SK-N-SH treated with all-trans-retinoic acid at 6 μM for 48 hours (cell line): ENCODE measurements around the gene KDELR3.

ENCODE experiments used
- ARNTL ChIP-seq: fragments of 450-650 bp; formaldehyde crosslinking; IDR thresholded peaks from 2 replicates; pipeline ENCODE4 v1.5.0; 2020; ENCODE audit warnings: low read depth, mild to moderate bottlenecking, moderate library complexity, borderline replicate concordance
- CREB5 ChIP-seq: fragments of 250-450 bp; sonication (Bioruptor Pico); IDR thresholded peaks from 2 replicates; pipeline ENCODE4 v1.5.1; 2020; ENCODE audit warnings: low read depth, mild to moderate bottlenecking, moderate library complexity
- GLIS3 ChIP-seq: fragments of 250-450 bp; sonication (Bioruptor Pico); IDR thresholded peaks from 2 replicates; pipeline ENCODE4 v1.5.0; 2020; ENCODE audit warnings: mild to moderate bottlenecking, moderate library complexity
- PATZ1 ChIP-seq: fragments of 250-450 bp; sonication (Bioruptor Pico); IDR thresholded peaks from 2 replicates; pipeline ENCODE4 v1.8.0; 2020; ENCODE audit warnings: mild to moderate bottlenecking, moderate library complexity, borderline replicate concordance
- PPARA ChIP-seq: fragments of 250-450 bp; sonication (Bioruptor Pico); IDR thresholded peaks from 2 replicates; pipeline ENCODE4 v1.5.0; 2020; ENCODE audit warnings: mild to moderate bottlenecking, borderline replicate concordance
- TCF4 ChIP-seq: fragments of 250-450 bp; sonication (Bioruptor Pico); IDR thresholded peaks from 2 replicates; pipeline ENCODE4 v1.8.0; 2021; ENCODE audit warnings: mild to moderate bottlenecking, moderate library complexity, borderline replicate concordance
- TOX ChIP-seq: fragments of 250-450 bp; sonication (Bioruptor Pico); IDR thresholded peaks from 2 replicates; pipeline ENCODE4 v1.8.0; 2021; ENCODE audit warnings: mild to moderate bottlenecking, moderate library complexity, borderline replicate concordance
- ZC3H10 ChIP-seq: fragments of 250-450 bp; sonication (Bioruptor Pico); IDR thresholded peaks from 2 replicates; pipeline ENCODE4 v1.5.1; 2021; ENCODE audit warnings: mild to moderate bottlenecking, moderate library complexity
- ZFP3 ChIP-seq: fragments of 250-450 bp; sonication (Bioruptor Pico); IDR thresholded peaks from 2 replicates; pipeline ENCODE4 v1.5.0; 2020; ENCODE audit warnings: mild to moderate bottlenecking, moderate library complexity
- ZFP30 ChIP-seq: fragments of 450-650 bp; formaldehyde crosslinking; IDR thresholded peaks from 2 replicates; pipeline ENCODE4 v1.5.0; 2022; ENCODE audit warnings: mild to moderate bottlenecking, moderate library complexity
- TF ChIP-seq, protein P1 (sequence below): fragments of 250-450 bp; sonication (Bioruptor Pico); IDR thresholded peaks from 2 replicates; pipeline ENCODE4 v1.5.0; 2020; ENCODE audit warnings: mild to moderate bottlenecking, moderate library complexity
- TF ChIP-seq, protein P2 (sequence below): fragments of 250-450 bp; sonication (Bioruptor Pico); IDR thresholded peaks from 2 replicates; pipeline ENCODE4 v1.5.1; 2021; ENCODE audit warnings: mild to moderate bottlenecking, moderate library complexity

DNA sequence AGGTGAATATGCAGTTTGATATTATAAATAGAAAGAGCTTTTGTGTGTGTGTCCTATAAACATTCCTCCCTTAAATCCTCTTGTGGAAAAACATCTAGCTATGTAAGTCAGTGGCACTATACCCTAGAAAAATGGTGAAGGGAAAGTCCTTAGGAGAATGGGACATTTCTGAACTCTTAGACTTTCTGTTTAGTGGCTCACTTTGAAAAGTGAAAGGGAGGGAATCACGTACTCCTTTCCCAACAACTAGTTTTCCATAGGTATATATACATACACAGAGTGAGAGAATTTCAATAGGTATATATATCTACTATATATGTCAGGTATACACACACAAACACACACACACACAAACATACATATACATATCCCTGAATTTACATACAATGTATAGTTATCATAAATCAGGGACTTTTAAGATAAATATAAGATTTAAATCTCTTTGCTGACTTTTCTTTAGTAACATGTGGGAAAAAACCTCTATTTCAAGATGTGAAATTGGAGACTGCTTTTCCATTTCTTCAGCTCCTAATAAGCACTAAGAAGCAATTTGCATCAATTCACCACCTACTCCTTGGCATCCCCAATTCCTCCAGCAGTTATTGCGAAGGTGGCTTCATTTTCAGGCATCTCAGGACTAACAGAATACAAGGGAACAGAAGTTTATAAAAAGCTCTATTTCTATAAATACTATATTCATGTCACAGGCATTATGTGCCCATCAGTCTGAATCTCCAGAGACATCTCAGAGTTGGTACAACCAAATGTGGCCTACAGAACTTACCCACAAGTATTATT is 51.8 kb downstream of the KDELR3 start:
- no peak for TF ChIP-seq ZFP30 (CRISPR knock-in tag)
- TF ChIP-seq CREB5: no peak
- TF ChIP-seq, protein P1, sequence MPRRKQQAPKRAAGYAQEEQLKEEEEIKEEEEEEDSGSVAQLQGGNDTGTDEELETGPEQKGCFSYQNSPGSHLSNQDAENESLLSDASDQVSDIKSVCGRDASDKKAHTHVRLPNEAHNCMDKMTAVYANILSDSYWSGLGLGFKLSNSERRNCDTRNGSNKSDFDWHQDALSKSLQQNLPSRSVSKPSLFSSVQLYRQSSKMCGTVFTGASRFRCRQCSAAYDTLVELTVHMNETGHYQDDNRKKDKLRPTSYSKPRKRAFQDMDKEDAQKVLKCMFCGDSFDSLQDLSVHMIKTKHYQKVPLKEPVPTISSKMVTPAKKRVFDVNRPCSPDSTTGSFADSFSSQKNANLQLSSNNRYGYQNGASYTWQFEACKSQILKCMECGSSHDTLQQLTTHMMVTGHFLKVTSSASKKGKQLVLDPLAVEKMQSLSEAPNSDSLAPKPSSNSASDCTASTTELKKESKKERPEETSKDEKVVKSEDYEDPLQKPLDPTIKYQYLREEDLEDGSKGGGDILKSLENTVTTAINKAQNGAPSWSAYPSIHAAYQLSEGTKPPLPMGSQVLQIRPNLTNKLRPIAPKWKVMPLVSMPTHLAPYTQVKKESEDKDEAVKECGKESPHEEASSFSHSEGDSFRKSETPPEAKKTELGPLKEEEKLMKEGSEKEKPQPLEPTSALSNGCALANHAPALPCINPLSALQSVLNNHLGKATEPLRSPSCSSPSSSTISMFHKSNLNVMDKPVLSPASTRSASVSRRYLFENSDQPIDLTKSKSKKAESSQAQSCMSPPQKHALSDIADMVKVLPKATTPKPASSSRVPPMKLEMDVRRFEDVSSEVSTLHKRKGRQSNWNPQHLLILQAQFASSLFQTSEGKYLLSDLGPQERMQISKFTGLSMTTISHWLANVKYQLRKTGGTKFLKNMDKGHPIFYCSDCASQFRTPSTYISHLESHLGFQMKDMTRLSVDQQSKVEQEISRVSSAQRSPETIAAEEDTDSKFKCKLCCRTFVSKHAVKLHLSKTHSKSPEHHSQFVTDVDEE (CRISPR knock-in tag): no peak
- TF ChIP-seq ZFP3: no peak
- no peak for TF ChIP-seq TCF4 (CRISPR knock-in tag)
- TF ChIP-seq PATZ1 (CRISPR knock-in tag): no peak
- no peak for TF ChIP-seq ZC3H10 (CRISPR knock-in tag)
- TF ChIP-seq TOX (CRISPR knock-in tag): no peak
- no peak for TF ChIP-seq GLIS3 (CRISPR knock-in tag)
- TF ChIP-seq ARNTL (CRISPR knock-in tag): no peak
- TF ChIP-seq PPARA (CRISPR knock-in tag): no peak
- TF ChIP-seq, protein P2, sequence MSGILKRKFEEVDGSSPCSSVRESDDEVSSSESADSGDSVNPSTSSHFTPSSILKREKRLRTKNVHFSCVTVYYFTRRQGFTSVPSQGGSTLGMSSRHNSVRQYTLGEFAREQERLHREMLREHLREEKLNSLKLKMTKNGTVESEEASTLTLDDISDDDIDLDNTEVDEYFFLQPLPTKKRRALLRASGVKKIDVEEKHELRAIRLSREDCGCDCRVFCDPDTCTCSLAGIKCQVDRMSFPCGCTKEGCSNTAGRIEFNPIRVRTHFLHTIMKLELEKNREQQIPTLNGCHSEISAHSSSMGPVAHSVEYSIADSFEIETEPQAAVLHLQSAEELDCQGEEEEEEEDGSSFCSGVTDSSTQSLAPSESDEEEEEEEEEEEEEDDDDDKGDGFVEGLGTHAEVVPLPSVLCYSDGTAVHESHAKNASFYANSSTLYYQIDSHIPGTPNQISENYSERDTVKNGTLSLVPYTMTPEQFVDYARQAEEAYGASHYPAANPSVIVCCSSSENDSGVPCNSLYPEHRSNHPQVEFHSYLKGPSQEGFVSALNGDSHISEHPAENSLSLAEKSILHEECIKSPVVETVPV: no peak
